WTC11 (cell line): ENCODE data around the gene TRMO.

Experiments used
- CREM ChIP-seq: sonication (generic); formaldehyde crosslinking; IDR thresholded peaks from 2 replicates; pipeline ENCODE4 v1.8.1; 2022; ENCODE audit warnings: mild to moderate bottlenecking, missing genetic modification reagents, moderate library complexity
- ELF4 ChIP-seq: sonication (generic); formaldehyde crosslinking; IDR thresholded peaks from 2 replicates; pipeline ENCODE4 v1.8.1; 2022; ENCODE audit warnings: low read depth, mild to moderate bottlenecking, moderate library complexity, missing genetic modification reagents
- FOXK1 ChIP-seq: sonication (generic); formaldehyde crosslinking; IDR thresholded peaks from 2 replicates; pipeline ENCODE4 v1.8.0; 2022; ENCODE audit warnings: mild to moderate bottlenecking, moderate library complexity, missing genetic modification reagents
- NFYB ChIP-seq: sonication (generic); formaldehyde crosslinking; conservative IDR thresholded peaks from 2 replicates; pipeline ENCODE4 v1.8.0; 2022; ENCODE audit warnings: low read depth, missing genetic modification reagents
- RELA ChIP-seq: sonication (generic); formaldehyde crosslinking; IDR thresholded peaks from 2 replicates; pipeline ENCODE4 v1.8.1; 2022; ENCODE audit warnings: missing genetic modification reagents, mild to moderate bottlenecking, borderline replicate concordance
- TF ChIP-seq, protein P1 (sequence below): fragments of 200-600 bp; IDR thresholded peaks from 2 replicates; pipeline ENCODE4 v1.8.0; 2022; ENCODE audit warnings: antibody characterized with exemption
- TF ChIP-seq, protein P2 (sequence below): fragments of 250-450 bp; sonication (Bioruptor Pico); conservative IDR thresholded peaks from 2 replicates; pipeline ENCODE4 v1.9.0; 2021; ENCODE audit warnings: mild to moderate bottlenecking
- TF ChIP-seq, protein P3 (sequence below): sonication (generic); formaldehyde crosslinking; IDR thresholded peaks from 2 replicates; pipeline ENCODE4 v1.8.0; 2022; ENCODE audit warnings: mild to moderate bottlenecking, missing genetic modification reagents
- TF ChIP-seq, protein P4 (sequence below): sonication (generic); formaldehyde crosslinking; IDR thresholded peaks from 2 replicates; pipeline ENCODE4 v1.8.1; 2022; ENCODE audit warnings: low read depth, missing genetic modification reagents, borderline replicate concordance
- TF ChIP-seq, protein P5 (sequence below): sonication (generic); formaldehyde crosslinking; conservative IDR thresholded peaks from 2 replicates; pipeline ENCODE4 v1.8.1; 2022; ENCODE audit warnings: mild to moderate bottlenecking, missing genetic modification reagents
- TF ChIP-seq, protein P6 (sequence below): sonication (generic); formaldehyde crosslinking; IDR thresholded peaks from 2 replicates; pipeline ENCODE4 v1.8.1; 2023; ENCODE audit warnings: mild to moderate bottlenecking, missing genetic modification reagents, borderline replicate concordance
- TF ChIP-seq, protein P7 (sequence below): sonication (generic); formaldehyde crosslinking; IDR thresholded peaks from 2 replicates; pipeline ENCODE4 v1.8.1; 2023; ENCODE audit warnings: mild to moderate bottlenecking, missing genetic modification reagents, moderate library complexity
- TF ChIP-seq, protein P8 (sequence below): fragments of 250-450 bp; sonication (Bioruptor Pico); IDR thresholded peaks from 2 replicates; pipeline ENCODE4 v2.1.2; 2022; ENCODE audit warnings: mild to moderate bottlenecking, moderate library complexity
- TF ChIP-seq, protein P9 (sequence below): sonication (generic); formaldehyde crosslinking; IDR thresholded peaks from 2 replicates; pipeline ENCODE4 v1.8.0; 2022; ENCODE audit warnings: missing genetic modification reagents

DNA sequence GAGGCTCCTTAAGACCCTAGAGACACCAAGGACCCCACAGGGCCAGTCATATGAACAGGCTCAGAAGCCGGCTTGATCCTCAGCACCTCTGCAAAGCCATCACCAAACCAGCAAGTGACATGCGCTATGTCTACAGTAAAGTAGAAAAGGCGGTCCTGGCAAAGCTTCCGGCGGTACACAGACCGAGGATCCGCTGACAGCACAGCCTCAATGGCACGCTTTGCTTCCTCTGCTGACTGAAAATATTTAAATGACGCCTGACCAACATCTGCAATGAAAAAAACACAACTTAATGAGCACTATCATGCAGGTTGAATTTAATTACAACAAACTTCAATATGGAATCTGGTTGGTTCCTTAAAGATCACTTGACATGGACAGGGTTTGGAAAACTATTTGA is 17.6 kb downstream of the TRMO start:
- TF ChIP-seq, protein P1, sequence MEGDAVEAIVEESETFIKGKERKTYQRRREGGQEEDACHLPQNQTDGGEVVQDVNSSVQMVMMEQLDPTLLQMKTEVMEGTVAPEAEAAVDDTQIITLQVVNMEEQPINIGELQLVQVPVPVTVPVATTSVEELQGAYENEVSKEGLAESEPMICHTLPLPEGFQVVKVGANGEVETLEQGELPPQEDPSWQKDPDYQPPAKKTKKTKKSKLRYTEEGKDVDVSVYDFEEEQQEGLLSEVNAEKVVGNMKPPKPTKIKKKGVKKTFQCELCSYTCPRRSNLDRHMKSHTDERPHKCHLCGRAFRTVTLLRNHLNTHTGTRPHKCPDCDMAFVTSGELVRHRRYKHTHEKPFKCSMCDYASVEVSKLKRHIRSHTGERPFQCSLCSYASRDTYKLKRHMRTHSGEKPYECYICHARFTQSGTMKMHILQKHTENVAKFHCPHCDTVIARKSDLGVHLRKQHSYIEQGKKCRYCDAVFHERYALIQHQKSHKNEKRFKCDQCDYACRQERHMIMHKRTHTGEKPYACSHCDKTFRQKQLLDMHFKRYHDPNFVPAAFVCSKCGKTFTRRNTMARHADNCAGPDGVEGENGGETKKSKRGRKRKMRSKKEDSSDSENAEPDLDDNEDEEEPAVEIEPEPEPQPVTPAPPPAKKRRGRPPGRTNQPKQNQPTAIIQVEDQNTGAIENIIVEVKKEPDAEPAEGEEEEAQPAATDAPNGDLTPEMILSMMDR = no peak
- TF ChIP-seq NFYB (CRISPR knock-in tag) (no peak), RELA (CRISPR knock-in tag) (no peak), CREM (CRISPR knock-in tag) (no peak), ELF4 (CRISPR knock-in tag) (no peak), FOXK1 (no peak)
- TF ChIP-seq, protein P2, sequence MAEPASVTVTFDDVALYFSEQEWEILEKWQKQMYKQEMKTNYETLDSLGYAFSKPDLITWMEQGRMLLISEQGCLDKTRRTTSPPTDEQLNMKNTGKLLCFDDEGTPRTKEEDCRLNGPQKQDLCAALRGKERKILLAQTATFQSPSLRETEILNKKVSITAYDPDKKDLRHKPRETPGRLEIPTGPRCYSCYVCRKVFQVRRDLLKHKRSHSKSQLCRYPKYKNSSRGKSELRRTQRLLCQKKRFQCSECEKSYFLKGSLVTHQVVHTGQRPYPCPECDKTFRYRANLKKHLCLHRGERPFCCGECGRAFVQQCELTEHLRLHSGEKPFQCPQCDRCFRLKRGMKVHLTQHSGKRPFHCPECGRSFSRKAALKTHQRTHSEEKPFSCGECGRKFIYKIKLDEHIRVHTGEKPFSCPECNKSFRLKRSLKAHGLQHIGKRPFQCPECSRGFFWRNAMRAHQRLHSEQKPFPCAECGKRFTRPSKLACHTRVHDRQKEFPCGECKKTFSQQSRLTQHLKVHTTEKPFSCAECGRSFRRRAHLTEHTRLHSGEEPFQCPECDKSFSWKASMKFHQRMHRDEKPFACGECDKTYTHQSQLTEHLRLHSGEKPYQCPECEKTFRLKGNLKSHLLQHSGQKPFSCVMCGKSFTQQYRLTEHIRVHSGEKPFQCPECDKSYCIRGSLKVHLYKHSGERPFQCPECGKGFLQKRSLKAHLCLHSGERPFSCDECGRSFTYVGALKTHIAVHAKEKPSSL (CRISPR knock-in tag) = no peak
- TF ChIP-seq, protein P3, sequence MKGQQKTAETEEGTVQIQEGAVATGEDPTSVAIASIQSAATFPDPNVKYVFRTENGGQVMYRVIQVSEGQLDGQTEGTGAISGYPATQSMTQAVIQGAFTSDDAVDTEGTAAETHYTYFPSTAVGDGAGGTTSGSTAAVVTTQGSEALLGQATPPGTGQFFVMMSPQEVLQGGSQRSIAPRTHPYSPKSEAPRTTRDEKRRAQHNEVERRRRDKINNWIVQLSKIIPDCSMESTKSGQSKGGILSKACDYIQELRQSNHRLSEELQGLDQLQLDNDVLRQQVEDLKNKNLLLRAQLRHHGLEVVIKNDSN (CRISPR knock-in tag) = no peak
- TF ChIP-seq, protein P4, sequence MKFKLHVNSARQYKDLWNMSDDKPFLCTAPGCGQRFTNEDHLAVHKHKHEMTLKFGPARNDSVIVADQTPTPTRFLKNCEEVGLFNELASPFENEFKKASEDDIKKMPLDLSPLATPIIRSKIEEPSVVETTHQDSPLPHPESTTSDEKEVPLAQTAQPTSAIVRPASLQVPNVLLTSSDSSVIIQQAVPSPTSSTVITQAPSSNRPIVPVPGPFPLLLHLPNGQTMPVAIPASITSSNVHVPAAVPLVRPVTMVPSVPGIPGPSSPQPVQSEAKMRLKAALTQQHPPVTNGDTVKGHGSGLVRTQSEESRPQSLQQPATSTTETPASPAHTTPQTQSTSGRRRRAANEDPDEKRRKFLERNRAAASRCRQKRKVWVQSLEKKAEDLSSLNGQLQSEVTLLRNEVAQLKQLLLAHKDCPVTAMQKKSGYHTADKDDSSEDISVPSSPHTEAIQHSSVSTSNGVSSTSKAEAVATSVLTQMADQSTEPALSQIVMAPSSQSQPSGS = no peak
- TF ChIP-seq, protein P5, sequence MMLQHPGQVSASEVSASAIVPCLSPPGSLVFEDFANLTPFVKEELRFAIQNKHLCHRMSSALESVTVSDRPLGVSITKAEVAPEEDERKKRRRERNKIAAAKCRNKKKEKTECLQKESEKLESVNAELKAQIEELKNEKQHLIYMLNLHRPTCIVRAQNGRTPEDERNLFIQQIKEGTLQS = no peak
- TF ChIP-seq, protein P6, sequence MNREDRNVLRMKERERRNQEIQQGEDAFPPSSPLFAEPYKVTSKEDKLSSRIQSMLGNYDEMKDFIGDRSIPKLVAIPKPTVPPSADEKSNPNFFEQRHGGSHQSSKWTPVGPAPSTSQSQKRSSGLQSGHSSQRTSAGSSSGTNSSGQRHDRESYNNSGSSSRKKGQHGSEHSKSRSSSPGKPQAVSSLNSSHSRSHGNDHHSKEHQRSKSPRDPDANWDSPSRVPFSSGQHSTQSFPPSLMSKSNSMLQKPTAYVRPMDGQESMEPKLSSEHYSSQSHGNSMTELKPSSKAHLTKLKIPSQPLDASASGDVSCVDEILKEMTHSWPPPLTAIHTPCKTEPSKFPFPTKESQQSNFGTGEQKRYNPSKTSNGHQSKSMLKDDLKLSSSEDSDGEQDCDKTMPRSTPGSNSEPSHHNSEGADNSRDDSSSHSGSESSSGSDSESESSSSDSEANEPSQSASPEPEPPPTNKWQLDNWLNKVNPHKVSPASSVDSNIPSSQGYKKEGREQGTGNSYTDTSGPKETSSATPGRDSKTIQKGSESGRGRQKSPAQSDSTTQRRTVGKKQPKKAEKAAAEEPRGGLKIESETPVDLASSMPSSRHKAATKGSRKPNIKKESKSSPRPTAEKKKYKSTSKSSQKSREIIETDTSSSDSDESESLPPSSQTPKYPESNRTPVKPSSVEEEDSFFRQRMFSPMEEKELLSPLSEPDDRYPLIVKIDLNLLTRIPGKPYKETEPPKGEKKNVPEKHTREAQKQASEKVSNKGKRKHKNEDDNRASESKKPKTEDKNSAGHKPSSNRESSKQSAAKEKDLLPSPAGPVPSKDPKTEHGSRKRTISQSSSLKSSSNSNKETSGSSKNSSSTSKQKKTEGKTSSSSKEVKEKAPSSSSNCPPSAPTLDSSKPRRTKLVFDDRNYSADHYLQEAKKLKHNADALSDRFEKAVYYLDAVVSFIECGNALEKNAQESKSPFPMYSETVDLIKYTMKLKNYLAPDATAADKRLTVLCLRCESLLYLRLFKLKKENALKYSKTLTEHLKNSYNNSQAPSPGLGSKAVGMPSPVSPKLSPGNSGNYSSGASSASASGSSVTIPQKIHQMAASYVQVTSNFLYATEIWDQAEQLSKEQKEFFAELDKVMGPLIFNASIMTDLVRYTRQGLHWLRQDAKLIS (CRISPR knock-in tag) = no peak
- TF ChIP-seq, protein P7, sequence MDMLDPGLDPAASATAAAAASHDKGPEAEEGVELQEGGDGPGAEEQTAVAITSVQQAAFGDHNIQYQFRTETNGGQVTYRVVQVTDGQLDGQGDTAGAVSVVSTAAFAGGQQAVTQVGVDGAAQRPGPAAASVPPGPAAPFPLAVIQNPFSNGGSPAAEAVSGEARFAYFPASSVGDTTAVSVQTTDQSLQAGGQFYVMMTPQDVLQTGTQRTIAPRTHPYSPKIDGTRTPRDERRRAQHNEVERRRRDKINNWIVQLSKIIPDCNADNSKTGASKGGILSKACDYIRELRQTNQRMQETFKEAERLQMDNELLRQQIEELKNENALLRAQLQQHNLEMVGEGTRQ (CRISPR knock-in tag) = no peak
- TF ChIP-seq, protein P8, sequence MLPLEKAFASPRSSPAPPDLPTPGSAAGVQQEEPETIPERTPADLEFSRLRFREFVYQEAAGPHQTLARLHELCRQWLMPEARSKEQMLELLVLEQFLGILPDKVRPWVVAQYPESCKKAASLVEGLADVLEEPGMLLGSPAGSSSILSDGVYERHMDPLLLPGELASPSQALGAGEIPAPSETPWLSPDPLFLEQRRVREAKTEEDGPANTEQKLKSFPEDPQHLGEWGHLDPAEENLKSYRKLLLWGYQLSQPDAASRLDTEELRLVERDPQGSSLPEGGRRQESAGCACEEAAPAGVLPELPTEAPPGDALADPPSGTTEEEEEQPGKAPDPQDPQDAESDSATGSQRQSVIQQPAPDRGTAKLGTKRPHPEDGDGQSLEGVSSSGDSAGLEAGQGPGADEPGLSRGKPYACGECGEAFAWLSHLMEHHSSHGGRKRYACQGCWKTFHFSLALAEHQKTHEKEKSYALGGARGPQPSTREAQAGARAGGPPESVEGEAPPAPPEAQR (CRISPR knock-in tag) = no peak
- TF ChIP-seq, protein P9, sequence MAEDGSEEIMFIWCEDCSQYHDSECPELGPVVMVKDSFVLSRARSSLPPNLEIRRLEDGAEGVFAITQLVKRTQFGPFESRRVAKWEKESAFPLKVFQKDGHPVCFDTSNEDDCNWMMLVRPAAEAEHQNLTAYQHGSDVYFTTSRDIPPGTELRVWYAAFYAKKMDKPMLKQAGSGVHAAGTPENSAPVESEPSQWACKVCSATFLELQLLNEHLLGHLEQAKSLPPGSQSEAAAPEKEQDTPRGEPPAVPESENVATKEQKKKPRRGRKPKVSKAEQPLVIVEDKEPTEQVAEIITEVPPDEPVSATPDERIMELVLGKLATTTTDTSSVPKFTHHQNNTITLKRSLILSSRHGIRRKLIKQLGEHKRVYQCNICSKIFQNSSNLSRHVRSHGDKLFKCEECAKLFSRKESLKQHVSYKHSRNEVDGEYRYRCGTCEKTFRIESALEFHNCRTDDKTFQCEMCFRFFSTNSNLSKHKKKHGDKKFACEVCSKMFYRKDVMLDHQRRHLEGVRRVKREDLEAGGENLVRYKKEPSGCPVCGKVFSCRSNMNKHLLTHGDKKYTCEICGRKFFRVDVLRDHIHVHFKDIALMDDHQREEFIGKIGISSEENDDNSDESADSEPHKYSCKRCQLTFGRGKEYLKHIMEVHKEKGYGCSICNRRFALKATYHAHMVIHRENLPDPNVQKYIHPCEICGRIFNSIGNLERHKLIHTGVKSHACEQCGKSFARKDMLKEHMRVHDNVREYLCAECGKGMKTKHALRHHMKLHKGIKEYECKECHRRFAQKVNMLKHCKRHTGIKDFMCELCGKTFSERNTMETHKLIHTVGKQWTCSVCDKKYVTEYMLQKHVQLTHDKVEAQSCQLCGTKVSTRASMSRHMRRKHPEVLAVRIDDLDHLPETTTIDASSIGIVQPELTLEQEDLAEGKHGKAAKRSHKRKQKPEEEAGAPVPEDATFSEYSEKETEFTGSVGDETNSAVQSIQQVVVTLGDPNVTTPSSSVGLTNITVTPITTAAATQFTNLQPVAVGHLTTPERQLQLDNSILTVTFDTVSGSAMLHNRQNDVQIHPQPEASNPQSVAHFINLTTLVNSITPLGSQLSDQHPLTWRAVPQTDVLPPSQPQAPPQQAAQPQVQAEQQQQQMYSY (CRISPR knock-in tag) = no peak
